HG02759 (cell line): Measurements from ENCODE around the gene SIRT2.
"Not testable (repeated sequence)": the region's sequence is repeated elsewhere in the genome, so short reads cannot be mapped to it uniquely, and the experiment has no call there.

Experiments used
- ATAC-seq: cut with Tn5 transposase; IDR thresholded peaks from one replicate; pipeline ENCODE4 v1.9.1; 2021; ENCODE audit warnings: mild to moderate bottlenecking, moderate library complexity; ENCODE audit not compliant: unreplicated experiment

Gene SIRT2

DNA sequence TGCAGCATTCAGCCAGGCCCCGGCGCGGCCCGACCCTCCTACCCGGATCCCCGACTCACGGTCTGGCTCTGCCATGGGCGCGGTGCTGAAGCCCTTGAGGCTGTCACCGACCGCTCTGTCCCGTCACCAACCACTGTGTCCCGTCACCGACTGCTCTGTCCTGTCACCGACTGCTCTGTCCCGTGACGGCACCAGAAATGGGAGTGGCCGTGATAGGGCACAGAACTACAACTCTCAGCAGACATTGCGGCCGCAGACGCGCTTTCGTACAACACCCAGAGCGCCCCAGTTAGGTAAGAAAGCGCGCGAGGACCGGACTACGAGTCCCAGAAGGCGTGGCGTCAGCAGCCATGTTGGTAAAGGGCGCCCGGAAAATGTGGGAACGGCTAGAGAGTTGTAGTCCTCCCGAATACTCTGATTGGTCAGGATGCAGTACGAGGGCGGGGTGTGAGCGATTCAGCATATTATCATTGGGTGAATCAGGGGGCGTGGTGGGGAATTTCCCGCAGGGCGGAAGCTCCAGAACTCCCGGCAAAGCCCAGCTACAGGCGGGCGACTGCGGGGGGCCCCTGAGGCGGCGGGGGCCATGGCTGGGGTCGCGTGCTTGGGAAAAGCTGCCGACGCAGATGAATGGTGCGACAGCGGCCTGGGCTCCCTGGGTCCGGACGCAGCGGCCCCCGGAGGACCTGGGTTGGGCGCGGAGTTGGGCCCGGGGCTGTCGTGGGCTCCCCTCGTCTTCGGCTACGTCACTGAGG is at the start of gene SIRT2, which contains the start of gene NFKBIB:
SIRT2 (minus strand) TSS at position 172 of the 755 bp plus-strand sequence; CDS start at position 75, 97 bp downstream.
NFKBIB (plus strand) TSS at position 523 of the 755 bp plus-strand sequence; CDS start at position 587, 64 bp downstream.
- ATAC-seq: peak; percentile 88

DNA sequence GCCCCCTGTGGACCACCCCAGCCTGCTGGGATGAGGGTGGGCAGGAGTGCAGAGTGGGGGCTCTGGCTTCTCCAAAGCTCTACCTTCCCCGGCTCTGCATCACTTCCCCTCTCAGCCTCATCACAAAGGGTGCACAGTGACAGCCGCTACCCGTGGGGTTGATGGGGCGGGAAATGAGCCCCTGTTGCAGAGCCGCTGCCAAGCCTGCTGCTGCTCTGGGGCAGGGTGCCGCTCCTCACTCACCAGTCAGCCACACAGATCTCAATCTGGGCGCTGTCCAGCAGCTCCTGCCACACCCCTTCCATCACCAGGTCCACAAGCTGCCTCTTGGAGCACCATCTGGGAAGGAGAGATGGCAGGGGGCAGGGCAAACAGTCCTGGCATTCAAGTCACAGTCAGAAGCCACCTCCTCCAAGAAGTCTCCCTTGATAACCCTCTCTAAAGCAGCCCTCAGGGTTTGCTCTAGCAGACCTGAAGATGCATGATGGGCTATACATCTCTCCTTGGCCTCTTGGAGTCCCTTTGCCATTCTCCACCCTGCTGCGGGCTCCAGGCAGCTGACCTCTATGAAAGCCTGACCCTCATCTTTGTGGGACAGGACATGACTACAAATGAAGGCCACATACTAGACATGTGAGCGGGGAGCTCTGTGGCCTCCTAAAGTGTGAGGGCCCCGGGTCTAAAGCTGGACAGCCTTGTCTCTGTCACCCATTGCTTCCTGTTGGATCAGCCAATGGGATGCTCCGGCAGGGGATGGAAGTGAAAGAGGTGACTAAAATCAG is 47.0 kb upstream of the SIRT2 start:
- ATAC-seq: no peak

DNA sequence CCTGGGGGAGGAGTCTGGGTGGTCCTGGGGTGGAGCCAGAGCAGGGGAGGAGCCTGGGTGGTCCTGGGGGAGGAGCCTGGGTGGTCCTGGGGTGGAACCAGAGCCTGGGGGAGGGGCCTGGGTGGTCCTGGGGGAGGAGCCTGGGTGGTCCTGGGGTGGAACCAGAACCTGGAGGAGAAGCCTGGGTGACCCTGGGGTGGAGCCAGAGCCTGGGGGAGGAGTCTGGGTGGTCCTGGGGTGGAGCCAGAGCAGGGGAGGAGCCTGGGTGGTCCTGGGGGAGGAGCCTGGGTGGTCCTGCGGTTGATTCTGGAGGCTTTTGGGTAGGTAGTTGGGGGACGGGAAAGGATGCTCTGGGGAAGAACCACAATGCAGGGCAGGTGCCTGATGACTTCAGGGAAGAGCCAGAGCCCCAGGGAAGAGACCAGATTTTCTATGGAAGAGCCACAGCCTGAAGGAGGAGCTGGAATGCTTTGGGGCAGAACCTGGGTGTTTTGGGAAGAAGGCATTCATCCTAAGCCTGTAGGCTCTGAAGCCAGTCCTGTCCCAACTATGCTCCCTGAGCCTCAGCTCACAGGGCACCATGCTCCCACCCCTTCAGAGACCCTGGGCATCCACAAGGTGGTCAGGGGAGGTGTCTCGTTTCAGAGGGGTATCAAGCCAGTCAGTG is 46.3 kb upstream of the SIRT2 start:
- no peak for ATAC-seq

DNA sequence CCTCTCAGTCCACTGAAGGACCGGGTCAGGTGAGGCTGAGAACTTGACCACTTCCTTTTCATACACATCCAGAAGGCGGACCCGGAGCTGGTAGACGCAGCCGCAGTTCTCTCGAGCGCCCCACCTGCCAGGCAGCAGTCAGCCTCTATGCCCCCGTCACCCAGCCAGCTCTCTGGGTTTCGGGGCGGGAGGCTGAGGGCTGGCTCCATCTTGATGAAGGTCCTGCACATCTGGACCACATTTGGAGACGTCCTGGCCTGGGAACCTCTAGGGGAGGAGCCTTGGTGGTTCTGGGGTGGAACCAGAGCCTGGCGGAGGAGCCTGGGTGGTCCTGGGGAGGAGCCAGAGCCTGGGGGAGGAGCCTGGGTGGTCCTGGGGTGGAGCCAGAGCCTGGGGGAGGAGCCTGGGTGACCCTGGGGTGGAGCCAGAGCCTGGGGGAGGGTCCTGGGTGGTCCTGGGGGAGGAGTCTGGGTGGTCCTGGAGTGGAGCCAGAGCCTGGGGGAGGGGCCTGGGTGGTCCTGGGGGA is 45.6 kb upstream of the SIRT2 start:
- ATAC-seq: no peak

DNA sequence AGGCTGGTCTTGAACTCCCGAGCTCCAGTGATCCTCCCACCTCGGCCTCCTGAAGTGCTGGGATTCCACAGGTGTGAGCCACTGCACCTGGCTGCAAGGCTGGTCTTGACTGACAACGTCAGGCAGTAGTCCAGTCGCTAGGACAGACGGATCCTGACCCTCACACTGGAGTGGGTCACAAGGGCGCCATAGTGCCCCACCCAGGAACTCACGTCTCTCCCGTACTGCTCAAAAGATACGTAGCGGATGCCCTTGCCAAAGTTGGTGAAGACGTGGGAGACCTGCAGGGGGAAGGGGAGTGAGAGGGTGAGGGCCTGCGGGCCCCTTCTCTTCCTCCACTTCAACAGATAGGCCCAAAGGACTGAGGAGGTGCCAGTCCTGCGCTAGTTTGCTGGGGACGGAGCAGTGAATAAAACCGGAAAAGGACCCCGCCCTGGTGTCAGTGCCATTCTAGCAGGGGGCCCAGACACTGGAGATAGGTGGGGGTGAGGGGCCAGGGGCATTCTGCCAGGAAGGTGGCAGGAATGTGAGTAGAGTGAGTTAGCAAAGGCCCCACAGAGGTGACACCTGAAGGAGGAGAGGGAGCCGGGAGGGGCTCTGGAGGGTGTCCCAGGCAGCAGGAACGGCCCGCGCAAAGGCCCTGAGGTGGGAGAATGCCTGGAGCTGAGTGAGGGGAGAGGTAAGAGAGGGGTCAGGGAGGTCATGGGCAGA is 43.2 kb upstream of the SIRT2 start:
- ATAC-seq: no peak

DNA sequence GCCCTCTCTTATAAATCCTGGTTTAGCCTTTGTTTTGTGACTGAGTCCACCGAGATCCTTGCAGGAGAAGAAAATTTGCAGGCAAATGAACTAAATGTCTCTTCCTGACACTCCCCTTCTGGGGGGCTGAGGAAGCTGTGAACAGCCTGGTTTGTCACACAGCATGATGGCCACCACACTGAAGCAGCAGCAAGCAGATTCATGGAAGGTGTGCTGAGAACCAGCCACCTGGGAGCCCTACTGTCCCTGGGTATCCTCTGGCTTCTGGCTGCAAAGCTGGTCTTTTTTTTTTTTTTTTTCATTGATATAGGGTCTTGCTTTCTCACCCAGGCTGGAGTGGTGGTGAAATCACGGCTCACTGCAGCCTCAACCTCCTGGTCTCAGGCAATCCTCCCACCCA is 42.6 kb upstream of the SIRT2 start:
- no peak for ATAC-seq

DNA sequence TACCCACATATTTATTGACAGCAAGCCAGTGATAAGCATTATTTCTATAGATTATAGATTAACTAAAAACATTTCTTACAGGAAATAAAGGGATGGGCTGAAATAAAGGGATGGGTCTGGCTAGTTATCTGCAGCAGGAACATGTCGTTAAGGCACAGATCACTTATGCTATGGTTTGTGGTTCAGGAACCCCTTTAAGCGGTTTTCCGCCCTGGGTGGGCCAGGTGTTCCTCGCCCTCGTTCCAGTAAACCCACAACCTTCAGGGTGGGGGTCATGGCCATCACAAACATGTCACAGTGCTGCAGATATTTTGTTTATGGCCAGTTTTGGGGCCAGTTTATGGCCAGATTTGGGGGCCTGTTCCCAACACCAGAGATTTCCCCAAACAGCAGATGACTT is 42.0 kb upstream of the SIRT2 start:
- not testable (repeated sequence) for ATAC-seq

DNA sequence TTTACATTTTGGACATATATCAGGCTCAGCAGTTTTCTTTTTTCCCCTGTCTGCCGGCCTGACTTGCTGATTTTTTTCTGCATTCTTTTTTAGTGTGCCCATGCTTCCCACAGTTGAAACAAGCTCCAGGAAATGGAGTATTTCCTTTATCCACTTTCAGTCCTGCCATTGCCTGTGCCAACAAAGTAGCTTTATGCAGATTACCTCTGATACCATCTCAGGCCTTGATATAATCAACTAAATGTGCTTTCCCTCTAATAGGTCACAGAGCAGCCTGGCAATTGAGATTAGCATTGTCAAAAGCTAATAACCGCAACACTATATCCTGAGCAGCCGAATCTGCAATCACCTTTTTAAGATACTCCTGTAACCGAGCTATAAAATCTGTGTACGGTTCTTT is 40.5 kb upstream of the SIRT2 start:
- ATAC-seq: no peak

DNA sequence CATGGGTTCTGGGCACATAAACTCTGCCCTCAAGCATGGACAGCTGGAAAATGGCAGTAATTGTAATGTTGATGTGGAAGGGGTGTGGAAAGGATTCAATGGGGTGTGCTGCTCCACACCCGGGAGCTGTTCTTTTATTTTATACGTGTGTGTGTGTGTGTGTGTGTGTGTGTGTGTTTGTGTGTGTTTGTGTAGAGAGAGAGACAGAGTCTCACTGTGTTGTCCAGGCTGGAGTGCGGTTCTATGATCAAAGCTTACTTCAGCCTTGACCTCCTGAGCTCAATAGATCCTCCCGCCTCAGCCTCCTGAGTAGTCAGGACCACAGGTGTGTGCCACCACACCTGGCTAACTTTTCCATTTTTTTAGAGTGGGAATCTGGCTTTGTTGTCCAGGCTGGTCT is 34.1 kb upstream of the SIRT2 start:
- ATAC-seq: no peak

DNA sequence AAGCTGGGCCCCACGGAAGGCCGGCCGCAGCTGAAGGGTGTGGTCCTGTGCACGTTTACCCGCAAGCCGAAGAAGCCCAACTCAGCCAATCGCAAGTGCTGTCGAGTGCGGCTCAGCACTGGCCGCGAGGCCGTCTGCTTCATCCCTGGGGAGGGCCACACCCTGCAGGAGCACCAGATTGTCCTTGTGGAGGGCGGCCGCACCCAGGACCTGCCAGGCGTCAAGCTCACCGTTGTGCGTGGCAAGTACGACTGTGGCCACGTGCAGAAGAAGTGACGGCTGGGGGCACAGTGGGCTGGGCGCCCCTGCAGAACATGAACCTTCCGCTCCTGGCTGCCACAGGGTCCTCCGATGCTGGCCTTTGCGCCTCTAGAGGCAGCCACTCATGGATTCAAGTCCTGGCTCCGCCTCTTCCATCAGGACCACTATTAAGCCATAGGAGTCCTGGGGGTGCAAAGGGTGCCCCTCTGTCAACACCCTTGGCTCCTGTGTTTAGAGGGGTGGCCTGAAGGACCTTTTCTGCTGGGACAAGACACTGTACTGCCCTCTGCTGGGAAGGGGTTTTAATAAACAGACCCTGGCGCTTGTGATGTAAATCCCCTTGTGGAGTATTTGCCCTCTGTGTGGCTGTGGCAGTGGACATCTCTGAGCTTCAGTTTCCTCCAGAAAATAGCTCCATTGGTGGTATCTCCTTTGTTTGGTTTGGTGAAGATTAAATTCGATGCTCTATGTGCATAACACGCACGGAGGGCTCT is 33.2 kb upstream of the SIRT2 start:
- ATAC-seq: no peak

DNA sequence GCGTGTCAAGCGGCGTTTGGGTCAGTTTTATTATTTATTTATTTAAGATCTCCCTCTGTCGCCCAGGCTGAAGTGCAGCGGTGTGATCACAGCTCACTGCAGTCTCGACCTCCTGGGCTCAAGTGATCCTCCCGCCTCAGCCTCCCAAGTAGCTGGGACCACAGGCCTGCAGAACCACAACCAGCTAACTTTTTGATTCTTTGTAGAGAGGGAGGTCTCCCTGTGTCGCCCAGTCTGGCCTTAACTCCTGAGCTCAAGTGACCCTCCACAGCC is 32.0 kb upstream of the SIRT2 start:
- ATAC-seq: no peak

DNA sequence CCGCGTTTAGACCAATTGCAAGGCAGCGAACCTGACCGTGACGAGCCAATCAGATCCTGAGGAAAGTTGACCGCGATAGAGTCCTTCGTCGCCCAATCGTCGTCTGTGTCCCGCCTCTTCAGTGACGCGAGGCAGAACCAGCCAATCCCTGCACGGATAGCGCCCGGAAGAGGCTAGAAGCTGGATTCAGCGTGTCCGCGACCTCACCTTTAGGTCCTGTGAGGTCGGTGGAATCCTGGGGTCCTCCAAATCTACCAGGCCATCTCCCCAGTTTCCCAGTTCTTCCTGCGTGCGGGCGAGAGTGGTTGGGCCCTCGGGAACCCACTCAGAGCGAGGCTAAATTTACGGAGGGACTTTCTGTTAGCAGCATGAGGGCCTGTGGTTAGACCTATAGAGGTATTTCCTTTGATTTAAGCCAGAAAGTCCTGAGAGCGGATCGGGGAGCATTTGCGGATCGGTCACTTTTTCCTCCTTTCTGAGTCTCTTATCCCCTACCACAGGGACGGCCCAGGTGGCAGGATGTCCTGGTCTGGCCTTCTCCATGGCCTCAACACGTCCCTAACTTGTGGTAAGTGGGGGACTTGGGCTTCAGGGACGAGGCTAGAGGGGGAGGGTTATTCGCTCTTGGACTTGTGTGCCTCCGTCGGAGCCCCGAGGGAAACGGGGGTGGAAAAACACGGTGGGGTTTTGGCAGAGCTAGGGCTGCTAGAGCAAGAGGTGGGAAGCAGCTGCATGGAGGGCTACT is 31.5 kb upstream of the SIRT2 start, which contains the start of gene MRPS12:
MRPS12 (plus strand) TSS at position 169 of the 745 bp plus-strand sequence; CDS start at position 520, 351 bp downstream.
- peak; percentile 88 for ATAC-seq

DNA sequence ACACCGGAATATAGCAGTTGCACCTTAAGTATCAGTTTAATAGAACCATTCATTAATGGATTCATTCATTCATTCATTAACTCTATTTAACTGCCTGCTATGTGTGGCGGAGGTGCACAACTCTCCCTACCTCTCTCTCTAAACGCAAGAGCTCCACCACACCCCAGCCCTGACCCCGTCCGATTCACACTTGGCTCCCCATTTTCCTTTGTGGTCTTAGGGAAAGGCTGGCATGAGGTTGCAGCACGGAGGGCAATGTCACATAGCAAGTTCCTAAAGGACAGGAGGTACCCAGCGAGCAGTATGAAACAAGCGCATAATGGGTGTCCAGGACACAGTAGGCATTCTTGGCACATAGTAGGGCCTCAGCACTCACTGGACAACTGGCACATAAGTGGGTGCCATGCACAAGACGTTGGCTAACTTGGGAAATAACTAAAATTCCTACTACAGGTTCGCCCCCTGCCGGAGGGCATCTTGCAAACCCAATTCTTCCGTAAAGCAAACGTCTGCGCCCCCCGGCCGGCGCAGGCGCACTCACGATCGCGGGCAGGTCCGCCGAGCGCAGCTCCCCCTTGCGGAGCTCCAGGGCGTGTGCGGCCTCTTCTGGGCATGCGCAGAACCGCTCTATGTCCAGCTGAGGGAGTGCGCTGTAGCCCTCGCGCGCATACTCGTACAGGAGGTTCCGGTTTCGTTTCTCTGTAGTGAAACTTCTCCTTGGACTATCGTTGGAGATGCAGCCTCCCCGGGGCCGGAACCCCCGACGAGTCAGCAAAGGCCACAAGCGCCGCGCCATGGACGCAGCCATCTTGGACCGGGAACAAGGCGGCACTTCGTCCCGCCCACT is 30.7 kb upstream of the SIRT2 start, which contains the start of gene SARS2:
SARS2 (minus strand) TSS at position 835 of the 847 bp plus-strand sequence; CDS start at position 808, 27 bp downstream.
- peak; percentile 78 for ATAC-seq

DNA sequence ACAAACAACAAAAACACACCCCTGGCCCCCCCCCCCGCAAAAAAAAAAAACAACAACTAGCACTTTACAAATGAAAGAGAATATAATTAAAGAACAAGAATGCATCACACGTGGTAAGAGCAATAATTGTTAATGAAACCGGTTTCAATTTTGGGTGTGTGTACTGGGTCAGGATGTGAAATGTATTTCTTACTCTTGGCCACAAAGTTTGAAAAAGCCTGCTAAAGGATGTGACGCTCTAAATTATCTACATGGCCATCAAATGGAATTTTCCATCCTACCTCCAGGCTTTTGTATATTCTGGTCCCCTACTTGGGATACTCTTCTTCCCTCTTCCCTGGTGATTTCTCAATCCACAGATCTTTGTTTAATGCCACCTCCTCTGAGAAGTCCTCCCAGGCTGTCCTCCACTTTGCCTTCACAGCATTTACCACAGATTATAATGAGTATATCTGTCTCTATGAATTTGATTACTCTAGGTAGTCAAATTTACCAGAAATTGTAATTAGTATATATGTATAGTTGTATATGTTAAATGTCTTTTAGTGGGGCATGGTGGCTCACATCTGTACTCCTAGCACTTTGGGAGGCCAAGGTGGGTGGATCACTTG is 29.1 kb upstream of the SIRT2 start:
- no peak for ATAC-seq

DNA sequence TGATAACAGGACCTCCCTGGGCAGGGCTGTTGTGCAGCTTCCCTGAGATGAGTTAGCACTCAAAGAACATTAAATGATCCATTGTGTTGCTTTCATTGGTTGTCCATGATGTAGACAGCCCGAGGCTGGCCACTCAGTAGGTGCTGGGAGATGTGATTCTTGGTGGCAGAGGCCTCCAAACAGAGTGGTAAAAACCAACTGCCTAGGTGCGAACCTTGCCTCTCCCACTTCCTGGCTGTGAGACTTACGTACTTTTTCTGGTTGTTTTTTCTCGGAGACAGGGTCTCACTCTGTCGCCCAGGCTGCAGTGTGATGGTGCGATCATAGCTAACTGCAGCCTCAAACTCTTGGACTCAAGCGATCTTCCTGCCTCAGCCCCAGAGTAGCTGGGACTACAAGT is 25.0 kb upstream of the SIRT2 start:
- no peak for ATAC-seq

DNA sequence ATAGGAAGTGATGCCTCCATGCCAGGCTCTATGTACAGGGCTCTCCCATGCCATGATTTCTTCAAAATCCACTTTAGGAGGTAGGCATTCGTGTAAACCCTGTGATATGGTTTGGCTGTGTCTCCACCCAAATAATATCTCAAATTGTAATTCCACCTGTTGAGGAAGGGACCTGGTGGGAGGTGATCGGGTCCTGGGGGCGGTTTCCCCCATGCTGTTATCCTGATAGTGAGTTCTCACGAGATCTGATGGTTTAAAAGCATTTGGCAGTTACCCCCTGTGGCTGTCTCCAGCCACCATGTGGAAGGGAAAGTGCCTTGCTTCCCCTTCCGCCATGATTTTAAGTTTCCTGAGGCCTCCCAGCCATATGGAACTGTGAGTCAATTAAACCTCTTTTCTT is 23.1 kb upstream of the SIRT2 start:
- ATAC-seq: no peak

DNA sequence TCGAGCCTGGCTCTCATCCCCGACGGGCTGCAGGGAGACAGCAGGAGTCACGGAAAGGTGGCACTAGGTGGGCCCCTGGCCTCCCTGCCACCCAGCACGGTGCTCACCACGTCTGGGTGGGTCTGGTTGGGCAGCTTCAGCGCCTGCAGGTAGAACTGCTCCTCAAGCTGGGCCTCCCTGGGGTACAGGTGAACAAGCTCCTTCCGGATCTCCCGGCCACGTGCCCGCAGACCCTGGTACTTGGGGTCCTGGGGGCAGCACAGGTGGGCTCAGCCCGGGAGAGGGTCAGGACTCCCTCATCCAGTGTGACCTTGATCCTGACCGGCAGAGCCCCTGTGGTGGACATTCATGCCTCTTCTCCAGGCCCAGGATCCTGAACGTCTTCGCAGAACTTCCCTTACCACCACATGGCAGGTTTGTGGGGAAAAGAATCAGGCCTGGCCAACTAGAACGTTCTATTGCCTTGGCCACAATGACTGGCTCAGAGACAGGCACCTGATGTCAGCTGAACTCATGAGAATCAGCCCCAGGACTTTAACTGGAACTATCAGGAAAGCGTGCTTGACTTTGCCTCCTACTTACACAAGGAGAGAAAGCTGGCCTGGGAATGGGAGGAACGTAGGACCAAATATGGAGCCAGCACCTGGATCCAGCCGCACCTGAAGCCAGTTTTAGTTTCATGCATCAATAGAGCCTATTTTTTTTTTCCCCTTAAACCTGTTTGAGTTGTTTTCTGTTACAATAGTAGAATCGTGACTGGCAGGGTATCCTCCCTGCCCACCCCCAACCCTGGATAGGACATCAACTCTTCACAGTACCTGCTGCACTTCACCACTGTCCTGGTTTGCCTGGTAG is 22.2 kb upstream of the SIRT2 start:
- no peak for ATAC-seq
